HFF-Myc (cell line): Measurements from ENCODE around the gene CEP192.

Experiments
- DNase-seq: peaks from one replicate; pipeline ENCODE4 v3.0.0-alpha.2; 2011; ENCODE audit warnings: low read depth; ENCODE audit errors: extremely low read depth
- H3K4me3 ChIP-seq: replicated peaks from 2 replicates; pipeline ENCODE4 v1.5.1; 2011; ENCODE audit warnings: low read depth, mild to moderate bottlenecking, control low read depth, low read length
- CTCF ChIP-seq: IDR thresholded peaks from 2 replicates; pipeline ENCODE4 v1.5.1; 2012; ENCODE audit warnings: mild to moderate bottlenecking, low read depth, low read length, control low read depth; ENCODE audit errors: missing control alignments

CEP192 gene

DNA sequence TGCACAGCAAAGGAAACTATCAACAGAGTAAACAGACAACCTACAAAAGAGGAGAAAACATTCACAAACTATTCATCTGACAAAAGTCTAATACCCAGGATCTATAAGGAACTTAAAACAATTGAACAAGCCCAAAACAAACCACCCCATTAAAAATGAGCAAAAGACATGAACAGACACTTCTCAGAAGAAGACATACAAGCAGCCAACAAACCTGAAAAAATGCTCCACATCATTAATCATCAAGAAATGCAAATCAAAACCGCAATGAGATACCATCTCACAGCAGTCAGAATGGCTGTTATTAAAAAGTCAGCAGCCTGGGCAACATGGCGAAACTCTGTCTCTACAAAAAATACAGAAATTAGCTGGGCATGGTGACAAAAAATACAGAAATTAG lies 117.2 kb downstream of the CEP192 start:
- TF ChIP-seq CTCF, result no peak
- H3K4me3 ChIP-seq, result no peak overlapping the region
- DNase-seq, result no peak

GRCh38 chr18:13110559-13110958 lies 119.4 kb downstream of the CEP192 start:
- no peak for DNase-seq

GRCh38 chr18:13112982-13113381 lies 121.8 kb downstream of the CEP192 start:
- no peak for DNase-seq
- H3K4me3 ChIP-seq, result no peak overlapping the region
- TF ChIP-seq CTCF, result peak; percentile 40

More at GRCh38 chr18:13110559-13110958, 119.4 kb downstream of the CEP192 start:
- no peak for TF ChIP-seq CTCF
- H3K4me3 ChIP-seq, result no peak overlapping the region

- TF ChIP-seq CTCF, result no peak
- no peak for DNase-seq
- no peak overlapping the region for H3K4me3 ChIP-seq
Observed at GRCh38 chr18:13120255-13120654, 129.1 kb downstream of the CEP192 start.

GRCh38 chr18:13120983-13121441 lies 129.8 kb downstream of the CEP192 start:
- H3K4me3 ChIP-seq, result no peak overlapping the region
- no peak for DNase-seq
- TF ChIP-seq CTCF, result no peak

- H3K4me3 ChIP-seq, result no peak overlapping the region
- DNase-seq, result no peak
- TF ChIP-seq CTCF, result no peak
Observed at GRCh38 chr18:13124411-13124810, 133.2 kb downstream of the CEP192 start.

DNA sequence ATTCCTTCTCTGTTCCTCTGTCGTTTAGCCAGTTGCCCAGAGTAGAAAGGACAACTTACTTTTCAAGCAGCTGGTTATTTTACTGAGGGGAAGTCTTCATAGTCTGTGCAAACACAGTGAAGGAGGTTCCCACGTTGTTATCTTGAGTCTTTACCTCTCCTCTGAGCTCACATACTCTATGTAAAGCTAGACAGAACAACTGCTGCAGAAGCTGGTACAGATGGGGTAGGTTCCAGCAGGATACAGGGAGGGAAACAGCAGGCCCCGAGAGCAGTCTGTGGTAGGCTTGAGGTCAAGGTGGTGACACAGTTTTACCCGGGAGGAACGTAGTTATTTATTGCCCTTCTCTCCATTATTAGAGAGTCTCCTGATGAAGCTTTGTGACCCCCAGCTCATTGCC lies 134.0 kb downstream of the CEP192 start:
- H3K4me3 ChIP-seq, result no peak overlapping the region
- TF ChIP-seq CTCF, result no peak
- DNase-seq, result no peak
